GM12872 (cell line): ENCODE results near the gene GAB2.

ENCODE experiments used
- CTCF ChIP-seq: IDR thresholded peaks from 3 replicates; pipeline ENCODE4 v1.5.1; 2011; ENCODE audit warnings: low read depth, mild to moderate bottlenecking, low read length, moderate library complexity; ENCODE audit not compliant: insufficient read depth

GAB2 gene

GRCh38 chr11:78216571-78217287, 200.9 kb downstream of the GAB2 start:
- TF ChIP-seq CTCF, result no peak

- TF ChIP-seq CTCF, result no peak
Measured at GRCh38 chr11:78216021-78216420, 201.6 kb downstream of the GAB2 start.

- TF ChIP-seq CTCF, result no peak
Measured at GRCh38 chr11:78214331-78215194, 203.1 kb downstream of the GAB2 start.

GRCh38 chr11:78213526-78214330, 203.9 kb downstream of the GAB2 start:
- no peak for TF ChIP-seq CTCF

- TF ChIP-seq CTCF, result no peak
Measured at GRCh38 chr11:78212586-78213371, 204.8 kb downstream of the GAB2 start.

- no peak for TF ChIP-seq CTCF
Measured at GRCh38 chr11:78211565-78211964, 206.1 kb downstream of the GAB2 start.
